GM23338 (cell line): ENCODE data around the gene ACOX3. TPM values are rescaled to one million over a fixed set of nuclear protein-coding genes. Genes with fewer than 3 reads are reported as not detected.

Experiments used
- ATAC-seq: fragments of 200-7000 bp; cut with Tn5 transposase; 3 replicates; pipeline ENCODE4 v1.9.1; 2020
- DNase-seq: peaks from one replicate; pipeline ENCODE4 v3.0.0-alpha.2; 2015; ENCODE audit warnings: low spot score
- H2AFZ ChIP-seq: fragments of 200-600 bp; sonication (generic); 2 replicates; pipeline ENCODE4 v1.8.0; 2016; ENCODE audit warnings: antibody characterized with exemption, mild to moderate bottlenecking, moderate library complexity
- H3F3A ChIP-seq: fragments of 200-600 bp; sonication (generic); replicated peaks from 2 replicates; pipeline ENCODE4 v1.8.0; 2017; ENCODE audit warnings: antibody characterized with exemption, mixed run types, low read depth
- H3K27ac ChIP-seq: fragments of 200-600 bp; sonication (generic); 2 replicates; pipeline ENCODE4 v1.6.1; 2016; ENCODE audit warnings: low read depth
- H3K27me3 ChIP-seq: fragments of 200-600 bp; sonication (generic); 2 replicates; pipeline ENCODE4 v1.8.0; 2016; ENCODE audit warnings: mild to moderate bottlenecking, mixed run types, moderate library complexity; ENCODE audit not compliant: insufficient read depth
- H3K36me3 ChIP-seq: fragments of 200-600 bp; sonication (generic); 2 replicates; pipeline ENCODE4 v1.8.0; 2016; ENCODE audit warnings: mild to moderate bottlenecking; ENCODE audit not compliant: insufficient read depth
- H3K4me1 ChIP-seq: fragments of 200-600 bp; sonication (generic); 2 replicates; pipeline ENCODE4 v1.8.0; 2016; ENCODE audit warnings: mild to moderate bottlenecking, moderate library complexity; ENCODE audit not compliant: insufficient read depth
- H3K4me2 ChIP-seq: fragments of 200-600 bp; sonication (generic); 2 replicates; pipeline ENCODE4 v1.7.1; 2017; ENCODE audit warnings: mixed run types
- H3K4me3 ChIP-seq: fragments of 200-600 bp; sonication (generic); 2 replicates; pipeline ENCODE4 v1.6.1; 2016; ENCODE audit warnings: mixed run types
- H3K79me2 ChIP-seq: fragments of 200-600 bp; sonication (generic); replicated peaks from 2 replicates; pipeline ENCODE4 v1.8.0; 2017; ENCODE audit warnings: mild to moderate bottlenecking; ENCODE audit not compliant: insufficient read depth
- H3K9me2 ChIP-seq: fragments of 200-600 bp; sonication (generic); 2 replicates; pipeline ENCODE4 v1.8.0; 2017; ENCODE audit not compliant: insufficient read depth
- H4K20me1 ChIP-seq: fragments of 200-600 bp; sonication (generic); replicated peaks from 2 replicates; pipeline ENCODE4 v1.8.0; 2017; ENCODE audit warnings: mild to moderate bottlenecking; ENCODE audit not compliant: insufficient read depth
- H3K27ac Mint-ChIP-seq: 2 replicates; pipeline ENCODE4 v1.8.0; 2020; ENCODE audit warnings: inconsistent platforms, mild to moderate bottlenecking, moderate library complexity, mixed read lengths
- H3K27me3 Mint-ChIP-seq: 3 replicates; pipeline ENCODE4 v1.8.0; 2022; ENCODE audit warnings: low read depth, mild to moderate bottlenecking, moderate library complexity, mixed read lengths, inconsistent platforms; ENCODE audit not compliant: insufficient read depth, poor library complexity
- H3K36me3 Mint-ChIP-seq: 3 replicates; pipeline ENCODE4 v1.8.0; 2021; ENCODE audit warnings: low read depth, mild to moderate bottlenecking, inconsistent platforms, moderate library complexity, mixed read lengths
- H3K4me1 Mint-ChIP-seq: 3 replicates; pipeline ENCODE4 v1.8.0; 2020; ENCODE audit warnings: mild to moderate bottlenecking, inconsistent platforms, mixed read lengths
- H3K4me3 Mint-ChIP-seq: 3 replicates; pipeline ENCODE4 v1.8.0; 2021; ENCODE audit warnings: moderate library complexity, mild to moderate bottlenecking, inconsistent platforms, mixed read lengths
- H3K9me3 Mint-ChIP-seq: 3 replicates; pipeline ENCODE4 v1.8.0; 2020; ENCODE audit warnings: moderate library complexity, mild to moderate bottlenecking, inconsistent platforms, mixed read lengths
- CREB1 ChIP-seq: fragments of 250-450 bp; sonication (Bioruptor Pico); IDR thresholded peaks from 2 replicates; pipeline ENCODE4 v1.5.0; 2020; ENCODE audit warnings: low read depth, mild to moderate bottlenecking, moderate library complexity
- CTCF ChIP-seq, 2 experiments: fragments of 200-600 bp in 1 of 2; sonication (generic) in 1 of 2; conservative IDR thresholded peaks; 2 replicates each; pipeline versions ENCODE4 v1.5.1 to v1.6.1; 2016 to 2017; ENCODE audit warnings: antibody characterized with exemption in 2 of 2, low read depth in 2 of 2, mild to moderate bottlenecking in 2 of 2, moderate library complexity in 1 of 2
- ETS1 ChIP-seq: IDR thresholded peaks from 2 replicates; pipeline ENCODE4 v1.6.1; 2016; ENCODE audit warnings: antibody characterized with exemption
- EZH2 ChIP-seq: fragments of 200-600 bp; sonication (generic); IDR thresholded peaks from one replicate; pipeline ENCODE4 v1.8.0; 2017; ENCODE audit warnings: antibody characterized with exemption, mild to moderate bottlenecking, low read depth; ENCODE audit not compliant: unreplicated experiment
- EZH2phosphoT487 ChIP-seq: fragments of 200-600 bp; sonication (generic); IDR thresholded peaks from one replicate; pipeline ENCODE4 v1.8.1; 2018; ENCODE audit warnings: antibody characterized with exemption; ENCODE audit not compliant: unreplicated experiment
- JUNB ChIP-seq: IDR thresholded peaks from one replicate; pipeline ENCODE4 v1.6.1; 2016; ENCODE audit warnings: antibody characterized with exemption; ENCODE audit not compliant: unreplicated experiment
- NANOG ChIP-seq: IDR thresholded peaks from 2 replicates; pipeline ENCODE4 v1.6.1; 2016; ENCODE audit warnings: antibody characterized with exemption, borderline replicate concordance
- POLR2AphosphoS5 ChIP-seq: IDR thresholded peaks from 2 replicates; pipeline ENCODE4 v1.6.1; 2016; ENCODE audit warnings: antibody characterized with exemption, low read depth
- REST ChIP-seq: IDR thresholded peaks from one replicate; pipeline ENCODE4 v1.6.1; 2018; ENCODE audit warnings: antibody characterized with exemption; ENCODE audit not compliant: unreplicated experiment
- STAT1 ChIP-seq: IDR thresholded peaks from one replicate; pipeline ENCODE4 v1.6.1; 2016; ENCODE audit warnings: antibody characterized with exemption; ENCODE audit not compliant: unreplicated experiment
- ZNF114 ChIP-seq: fragments of 250-450 bp; sonication (Bioruptor Pico); IDR thresholded peaks from 2 replicates; pipeline ENCODE4 v1.5.0; 2020; ENCODE audit warnings: mild to moderate bottlenecking, moderate library complexity
- ZNF331 ChIP-seq: fragments of 250-450 bp; sonication (Bioruptor Pico); IDR thresholded peaks from 2 replicates; pipeline ENCODE4 v1.5.0; 2020; ENCODE audit warnings: low read depth, mild to moderate bottlenecking, moderate library complexity
- ZNF462 ChIP-seq: fragments of 250-450 bp; sonication (Bioruptor Pico); IDR thresholded peaks from 2 replicates; pipeline ENCODE4 v1.5.0; 2020; ENCODE audit warnings: mild to moderate bottlenecking, moderate library complexity
- polyA plus RNA-seq: library from polyadenylated mRNA; unstranded; fragments of >200 nt; fragmentation: Nextera tagmentation; extraction: Ambion mirVana; gene quantifications from 2 replicates; pipeline ENCODE4 v1.2.1, GENCODE V29; 2016
- total RNA-seq: library from RNA; depleted of rRNA; stranded (reverse); fragments of >200 nt; shearing (Covaris generic); gene quantifications from 2 replicates; pipeline ENCODE4 v1.2.3, GENCODE V29; 2014

Gene ACOX3
- total and polyA plus RNA-seq, 2 experiments from 2014 or later: 6.4 to 17.2 TPM

- peaks cover 14% of the 10 kb centered on the region for H3K4me1 Mint-ChIP-seq
- no peak for TF ChIP-seq JUNB
- no peak for TF ChIP-seq ZNF462 (CRISPR knock-in tag)
- no peak for TF ChIP-seq POLR2AphosphoS5
- no peak for TF ChIP-seq CREB1 (CRISPR knock-in tag)
- TF ChIP-seq ZNF114 (CRISPR knock-in tag): no peak
- no peak for TF ChIP-seq EZH2phosphoT487
- no peak for TF ChIP-seq REST
- TF ChIP-seq ZNF331 (CRISPR knock-in tag): no peak
- no peak for TF ChIP-seq CTCF (conservative IDR thresholded peaks at IDR 0.05; ENCODE audit: low read depth in 2 of 2)
- no peak for TF ChIP-seq EZH2
- TF ChIP-seq ETS1: no peak
- TF ChIP-seq NANOG: no peak
- no peak for TF ChIP-seq STAT1
- DNase-seq (no peak), ATAC-seq (no peak)
- Histone ChIP-seq H4K20me1 (no peaks in the 10 kb centered on the region), H3K36me3 (no peaks in the 10 kb centered on the region), H3K4me3 (no peak overlapping the region), H2AFZ (no peak overlapping the region), H3F3A (no peaks in the 10 kb centered on the region), H3K79me2 (no peaks in the 10 kb centered on the region), H3K27me3 (no peaks in the 10 kb centered on the region), H3K4me2 (no peak overlapping the region), H3K9me2 (no peaks in the 10 kb centered on the region), H3K27ac (no peak overlapping the region), H3K4me1 (no peaks in the 10 kb centered on the region)
- no peak overlapping the region for H3K27ac Mint-ChIP-seq
- no peak overlapping the region for H3K4me3 Mint-ChIP-seq
- H3K36me3 Mint-ChIP-seq: no peaks in the 10 kb centered on the region; the same call in 2 of the 3 replicates
- H3K9me3 Mint-ChIP-seq: no peaks in the 10 kb centered on the region
- H3K27me3 Mint-ChIP-seq: peaks cover 24% of the 10 kb centered on the region
These were observed 67.1 kb downstream of the ACOX3 start for GRCh38 chr4:8373270-8373972.
